GM23338 (cell line): ENCODE results near the gene TP73. TPM values are rescaled to one million over a fixed set of nuclear protein-coding genes. Genes with fewer than 3 reads are reported as not detected.

ENCODE experiments used
- ATAC-seq: fragments of 200-7000 bp; cut with Tn5 transposase; 3 replicates; pipeline ENCODE4 v1.9.1; 2020
- DNase-seq: peaks from one replicate; pipeline ENCODE4 v3.0.0-alpha.2; 2015; ENCODE audit warnings: low spot score
- H2AFZ ChIP-seq: fragments of 200-600 bp; sonication (generic); 2 replicates; pipeline ENCODE4 v1.8.0; 2016; ENCODE audit warnings: antibody characterized with exemption, mild to moderate bottlenecking, moderate library complexity
- H3F3A ChIP-seq: fragments of 200-600 bp; sonication (generic); replicated peaks from 2 replicates; pipeline ENCODE4 v1.8.0; 2017; ENCODE audit warnings: antibody characterized with exemption, mixed run types, low read depth
- H3K27ac ChIP-seq: fragments of 200-600 bp; sonication (generic); 2 replicates; pipeline ENCODE4 v1.6.1; 2016; ENCODE audit warnings: low read depth
- H3K27me3 ChIP-seq: fragments of 200-600 bp; sonication (generic); 2 replicates; pipeline ENCODE4 v1.8.0; 2016; ENCODE audit warnings: mild to moderate bottlenecking, mixed run types, moderate library complexity; ENCODE audit not compliant: insufficient read depth
- H3K36me3 ChIP-seq: fragments of 200-600 bp; sonication (generic); 2 replicates; pipeline ENCODE4 v1.8.0; 2016; ENCODE audit warnings: mild to moderate bottlenecking; ENCODE audit not compliant: insufficient read depth
- H3K4me1 ChIP-seq: fragments of 200-600 bp; sonication (generic); 2 replicates; pipeline ENCODE4 v1.8.0; 2016; ENCODE audit warnings: mild to moderate bottlenecking, moderate library complexity; ENCODE audit not compliant: insufficient read depth
- H3K4me2 ChIP-seq: fragments of 200-600 bp; sonication (generic); 2 replicates; pipeline ENCODE4 v1.7.1; 2017; ENCODE audit warnings: mixed run types
- H3K4me3 ChIP-seq: fragments of 200-600 bp; sonication (generic); 2 replicates; pipeline ENCODE4 v1.6.1; 2016; ENCODE audit warnings: mixed run types
- H3K79me2 ChIP-seq: fragments of 200-600 bp; sonication (generic); replicated peaks from 2 replicates; pipeline ENCODE4 v1.8.0; 2017; ENCODE audit warnings: mild to moderate bottlenecking; ENCODE audit not compliant: insufficient read depth
- H3K9me2 ChIP-seq: fragments of 200-600 bp; sonication (generic); 2 replicates; pipeline ENCODE4 v1.8.0; 2017; ENCODE audit not compliant: insufficient read depth
- H4K20me1 ChIP-seq: fragments of 200-600 bp; sonication (generic); replicated peaks from 2 replicates; pipeline ENCODE4 v1.8.0; 2017; ENCODE audit warnings: mild to moderate bottlenecking; ENCODE audit not compliant: insufficient read depth
- H3K27ac Mint-ChIP-seq: 2 replicates; pipeline ENCODE4 v1.8.0; 2020; ENCODE audit warnings: inconsistent platforms, mild to moderate bottlenecking, moderate library complexity, mixed read lengths
- H3K27me3 Mint-ChIP-seq: 3 replicates; pipeline ENCODE4 v1.8.0; 2022; ENCODE audit warnings: low read depth, mild to moderate bottlenecking, moderate library complexity, mixed read lengths, inconsistent platforms; ENCODE audit not compliant: insufficient read depth, poor library complexity
- H3K36me3 Mint-ChIP-seq: 3 replicates; pipeline ENCODE4 v1.8.0; 2021; ENCODE audit warnings: low read depth, mild to moderate bottlenecking, inconsistent platforms, moderate library complexity, mixed read lengths
- H3K4me1 Mint-ChIP-seq: 3 replicates; pipeline ENCODE4 v1.8.0; 2020; ENCODE audit warnings: mild to moderate bottlenecking, inconsistent platforms, mixed read lengths
- H3K4me3 Mint-ChIP-seq: 3 replicates; pipeline ENCODE4 v1.8.0; 2021; ENCODE audit warnings: moderate library complexity, mild to moderate bottlenecking, inconsistent platforms, mixed read lengths
- H3K9me3 Mint-ChIP-seq: 3 replicates; pipeline ENCODE4 v1.8.0; 2020; ENCODE audit warnings: moderate library complexity, mild to moderate bottlenecking, inconsistent platforms, mixed read lengths
- CREB1 ChIP-seq: fragments of 250-450 bp; sonication (Bioruptor Pico); IDR thresholded peaks from 2 replicates; pipeline ENCODE4 v1.5.0; 2020; ENCODE audit warnings: low read depth, mild to moderate bottlenecking, moderate library complexity
- EZH2 ChIP-seq: fragments of 200-600 bp; sonication (generic); IDR thresholded peaks from one replicate; pipeline ENCODE4 v1.8.0; 2017; ENCODE audit warnings: antibody characterized with exemption, mild to moderate bottlenecking, low read depth; ENCODE audit not compliant: unreplicated experiment
- EZH2phosphoT487 ChIP-seq: fragments of 200-600 bp; sonication (generic); IDR thresholded peaks from one replicate; pipeline ENCODE4 v1.8.1; 2018; ENCODE audit warnings: antibody characterized with exemption; ENCODE audit not compliant: unreplicated experiment
- JUNB ChIP-seq: IDR thresholded peaks from one replicate; pipeline ENCODE4 v1.6.1; 2016; ENCODE audit warnings: antibody characterized with exemption; ENCODE audit not compliant: unreplicated experiment
- NANOG ChIP-seq: IDR thresholded peaks from 2 replicates; pipeline ENCODE4 v1.6.1; 2016; ENCODE audit warnings: antibody characterized with exemption, borderline replicate concordance
- POLR2AphosphoS5 ChIP-seq: IDR thresholded peaks from 2 replicates; pipeline ENCODE4 v1.6.1; 2016; ENCODE audit warnings: antibody characterized with exemption, low read depth
- STAT1 ChIP-seq: IDR thresholded peaks from one replicate; pipeline ENCODE4 v1.6.1; 2016; ENCODE audit warnings: antibody characterized with exemption; ENCODE audit not compliant: unreplicated experiment
- ZNF114 ChIP-seq: fragments of 250-450 bp; sonication (Bioruptor Pico); IDR thresholded peaks from 2 replicates; pipeline ENCODE4 v1.5.0; 2020; ENCODE audit warnings: mild to moderate bottlenecking, moderate library complexity
- ZNF331 ChIP-seq: fragments of 250-450 bp; sonication (Bioruptor Pico); IDR thresholded peaks from 2 replicates; pipeline ENCODE4 v1.5.0; 2020; ENCODE audit warnings: low read depth, mild to moderate bottlenecking, moderate library complexity
- polyA plus RNA-seq: library from polyadenylated mRNA; unstranded; fragments of >200 nt; fragmentation: Nextera tagmentation; extraction: Ambion mirVana; gene quantifications from 2 replicates; pipeline ENCODE4 v1.2.1, GENCODE V29; 2016
- total RNA-seq: library from RNA; depleted of rRNA; stranded (reverse); fragments of >200 nt; shearing (Covaris generic); gene quantifications from 2 replicates; pipeline ENCODE4 v1.2.3, GENCODE V29; 2014
- TF ChIP-seq, protein P1 (sequence below): IDR thresholded peaks from 2 replicates; pipeline ENCODE4 v1.6.1; 2016; ENCODE audit warnings: antibody characterized with exemption
- TF ChIP-seq, protein P2 (sequence below), 2 experiments: fragments of 200-600 bp in 1 of 2; sonication (generic) in 1 of 2; conservative IDR thresholded peaks; 2 replicates each; pipeline versions ENCODE4 v1.5.1 to v1.6.1; 2016 to 2017; ENCODE audit warnings: antibody characterized with exemption in 2 of 2, low read depth in 2 of 2, mild to moderate bottlenecking in 2 of 2, moderate library complexity in 1 of 2
- TF ChIP-seq, protein P3 (sequence below): IDR thresholded peaks from one replicate; pipeline ENCODE4 v1.6.1; 2018; ENCODE audit warnings: antibody characterized with exemption; ENCODE audit not compliant: unreplicated experiment
- TF ChIP-seq, protein P4 (sequence below): fragments of 250-450 bp; sonication (Bioruptor Pico); IDR thresholded peaks from 2 replicates; pipeline ENCODE4 v1.5.0; 2020; ENCODE audit warnings: mild to moderate bottlenecking, moderate library complexity

Gene TP73
- total and polyA plus RNA-seq, 2 experiments from 2014 or later = 1.4 to 3.4 TPM

DNA sequence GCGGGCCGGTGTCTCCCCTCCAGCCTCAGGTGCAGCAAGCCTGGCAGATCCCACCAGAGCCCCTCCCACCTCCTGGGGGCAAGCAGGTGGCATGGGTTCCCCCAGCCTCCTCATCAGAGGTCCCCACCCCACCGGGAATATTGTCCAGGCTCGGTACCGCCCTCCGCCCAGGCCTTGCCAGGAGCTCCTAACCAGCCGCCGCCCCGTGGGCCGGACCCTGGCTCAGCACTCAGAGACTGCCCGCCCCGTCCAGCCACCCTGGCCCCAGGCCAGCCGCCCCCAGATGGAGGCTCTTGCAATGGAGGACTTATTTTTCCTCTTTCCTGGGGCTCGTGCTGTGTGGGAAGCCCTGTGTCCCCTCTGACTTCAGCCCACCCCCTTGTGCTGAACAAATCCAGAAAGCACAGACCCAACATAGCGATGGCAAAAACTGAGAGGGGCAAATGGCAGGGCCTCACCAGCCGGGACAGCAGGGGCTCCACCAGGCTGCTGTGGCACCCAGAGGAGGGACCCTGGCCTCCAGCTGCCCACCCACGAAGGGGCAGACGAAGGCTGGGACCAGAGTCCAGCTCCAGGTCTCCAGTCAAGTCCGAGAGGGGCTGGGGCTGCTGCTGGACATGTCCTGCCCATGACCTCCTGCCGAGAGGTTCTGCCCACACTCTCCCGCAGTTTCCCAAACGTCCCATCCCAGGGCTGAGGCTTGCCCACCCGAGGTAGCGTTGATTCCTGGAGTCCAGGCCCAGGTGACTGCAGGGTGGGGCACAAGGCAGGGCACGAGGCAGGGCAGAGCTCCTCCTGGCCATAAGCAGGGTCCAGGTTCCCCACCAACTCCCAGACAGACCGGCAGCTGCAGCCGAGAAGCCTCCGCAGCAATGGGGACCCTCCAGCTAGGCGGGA, 48.5 kb upstream of the TP73 start:
- TF ChIP-seq, protein P1, sequence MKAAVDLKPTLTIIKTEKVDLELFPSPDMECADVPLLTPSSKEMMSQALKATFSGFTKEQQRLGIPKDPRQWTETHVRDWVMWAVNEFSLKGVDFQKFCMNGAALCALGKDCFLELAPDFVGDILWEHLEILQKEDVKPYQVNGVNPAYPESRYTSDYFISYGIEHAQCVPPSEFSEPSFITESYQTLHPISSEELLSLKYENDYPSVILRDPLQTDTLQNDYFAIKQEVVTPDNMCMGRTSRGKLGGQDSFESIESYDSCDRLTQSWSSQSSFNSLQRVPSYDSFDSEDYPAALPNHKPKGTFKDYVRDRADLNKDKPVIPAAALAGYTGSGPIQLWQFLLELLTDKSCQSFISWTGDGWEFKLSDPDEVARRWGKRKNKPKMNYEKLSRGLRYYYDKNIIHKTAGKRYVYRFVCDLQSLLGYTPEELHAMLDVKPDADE = no peak
- TF ChIP-seq, protein P2, sequence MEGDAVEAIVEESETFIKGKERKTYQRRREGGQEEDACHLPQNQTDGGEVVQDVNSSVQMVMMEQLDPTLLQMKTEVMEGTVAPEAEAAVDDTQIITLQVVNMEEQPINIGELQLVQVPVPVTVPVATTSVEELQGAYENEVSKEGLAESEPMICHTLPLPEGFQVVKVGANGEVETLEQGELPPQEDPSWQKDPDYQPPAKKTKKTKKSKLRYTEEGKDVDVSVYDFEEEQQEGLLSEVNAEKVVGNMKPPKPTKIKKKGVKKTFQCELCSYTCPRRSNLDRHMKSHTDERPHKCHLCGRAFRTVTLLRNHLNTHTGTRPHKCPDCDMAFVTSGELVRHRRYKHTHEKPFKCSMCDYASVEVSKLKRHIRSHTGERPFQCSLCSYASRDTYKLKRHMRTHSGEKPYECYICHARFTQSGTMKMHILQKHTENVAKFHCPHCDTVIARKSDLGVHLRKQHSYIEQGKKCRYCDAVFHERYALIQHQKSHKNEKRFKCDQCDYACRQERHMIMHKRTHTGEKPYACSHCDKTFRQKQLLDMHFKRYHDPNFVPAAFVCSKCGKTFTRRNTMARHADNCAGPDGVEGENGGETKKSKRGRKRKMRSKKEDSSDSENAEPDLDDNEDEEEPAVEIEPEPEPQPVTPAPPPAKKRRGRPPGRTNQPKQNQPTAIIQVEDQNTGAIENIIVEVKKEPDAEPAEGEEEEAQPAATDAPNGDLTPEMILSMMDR (conservative IDR thresholded peaks at IDR 0.05; ENCODE audit: low read depth in 2 of 2) = no peak
- TF ChIP-seq, protein P3, sequence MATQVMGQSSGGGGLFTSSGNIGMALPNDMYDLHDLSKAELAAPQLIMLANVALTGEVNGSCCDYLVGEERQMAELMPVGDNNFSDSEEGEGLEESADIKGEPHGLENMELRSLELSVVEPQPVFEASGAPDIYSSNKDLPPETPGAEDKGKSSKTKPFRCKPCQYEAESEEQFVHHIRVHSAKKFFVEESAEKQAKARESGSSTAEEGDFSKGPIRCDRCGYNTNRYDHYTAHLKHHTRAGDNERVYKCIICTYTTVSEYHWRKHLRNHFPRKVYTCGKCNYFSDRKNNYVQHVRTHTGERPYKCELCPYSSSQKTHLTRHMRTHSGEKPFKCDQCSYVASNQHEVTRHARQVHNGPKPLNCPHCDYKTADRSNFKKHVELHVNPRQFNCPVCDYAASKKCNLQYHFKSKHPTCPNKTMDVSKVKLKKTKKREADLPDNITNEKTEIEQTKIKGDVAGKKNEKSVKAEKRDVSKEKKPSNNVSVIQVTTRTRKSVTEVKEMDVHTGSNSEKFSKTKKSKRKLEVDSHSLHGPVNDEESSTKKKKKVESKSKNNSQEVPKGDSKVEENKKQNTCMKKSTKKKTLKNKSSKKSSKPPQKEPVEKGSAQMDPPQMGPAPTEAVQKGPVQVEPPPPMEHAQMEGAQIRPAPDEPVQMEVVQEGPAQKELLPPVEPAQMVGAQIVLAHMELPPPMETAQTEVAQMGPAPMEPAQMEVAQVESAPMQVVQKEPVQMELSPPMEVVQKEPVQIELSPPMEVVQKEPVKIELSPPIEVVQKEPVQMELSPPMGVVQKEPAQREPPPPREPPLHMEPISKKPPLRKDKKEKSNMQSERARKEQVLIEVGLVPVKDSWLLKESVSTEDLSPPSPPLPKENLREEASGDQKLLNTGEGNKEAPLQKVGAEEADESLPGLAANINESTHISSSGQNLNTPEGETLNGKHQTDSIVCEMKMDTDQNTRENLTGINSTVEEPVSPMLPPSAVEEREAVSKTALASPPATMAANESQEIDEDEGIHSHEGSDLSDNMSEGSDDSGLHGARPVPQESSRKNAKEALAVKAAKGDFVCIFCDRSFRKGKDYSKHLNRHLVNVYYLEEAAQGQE = no peak
- TF ChIP-seq NANOG (no peak), ZNF114 (CRISPR knock-in tag) (no peak), POLR2AphosphoS5 (no peak), EZH2phosphoT487 (no peak), JUNB (no peak), EZH2 (no peak), ZNF331 (CRISPR knock-in tag) (no peak), STAT1 (no peak), CREB1 (CRISPR knock-in tag) (no peak)
- TF ChIP-seq, protein P4, sequence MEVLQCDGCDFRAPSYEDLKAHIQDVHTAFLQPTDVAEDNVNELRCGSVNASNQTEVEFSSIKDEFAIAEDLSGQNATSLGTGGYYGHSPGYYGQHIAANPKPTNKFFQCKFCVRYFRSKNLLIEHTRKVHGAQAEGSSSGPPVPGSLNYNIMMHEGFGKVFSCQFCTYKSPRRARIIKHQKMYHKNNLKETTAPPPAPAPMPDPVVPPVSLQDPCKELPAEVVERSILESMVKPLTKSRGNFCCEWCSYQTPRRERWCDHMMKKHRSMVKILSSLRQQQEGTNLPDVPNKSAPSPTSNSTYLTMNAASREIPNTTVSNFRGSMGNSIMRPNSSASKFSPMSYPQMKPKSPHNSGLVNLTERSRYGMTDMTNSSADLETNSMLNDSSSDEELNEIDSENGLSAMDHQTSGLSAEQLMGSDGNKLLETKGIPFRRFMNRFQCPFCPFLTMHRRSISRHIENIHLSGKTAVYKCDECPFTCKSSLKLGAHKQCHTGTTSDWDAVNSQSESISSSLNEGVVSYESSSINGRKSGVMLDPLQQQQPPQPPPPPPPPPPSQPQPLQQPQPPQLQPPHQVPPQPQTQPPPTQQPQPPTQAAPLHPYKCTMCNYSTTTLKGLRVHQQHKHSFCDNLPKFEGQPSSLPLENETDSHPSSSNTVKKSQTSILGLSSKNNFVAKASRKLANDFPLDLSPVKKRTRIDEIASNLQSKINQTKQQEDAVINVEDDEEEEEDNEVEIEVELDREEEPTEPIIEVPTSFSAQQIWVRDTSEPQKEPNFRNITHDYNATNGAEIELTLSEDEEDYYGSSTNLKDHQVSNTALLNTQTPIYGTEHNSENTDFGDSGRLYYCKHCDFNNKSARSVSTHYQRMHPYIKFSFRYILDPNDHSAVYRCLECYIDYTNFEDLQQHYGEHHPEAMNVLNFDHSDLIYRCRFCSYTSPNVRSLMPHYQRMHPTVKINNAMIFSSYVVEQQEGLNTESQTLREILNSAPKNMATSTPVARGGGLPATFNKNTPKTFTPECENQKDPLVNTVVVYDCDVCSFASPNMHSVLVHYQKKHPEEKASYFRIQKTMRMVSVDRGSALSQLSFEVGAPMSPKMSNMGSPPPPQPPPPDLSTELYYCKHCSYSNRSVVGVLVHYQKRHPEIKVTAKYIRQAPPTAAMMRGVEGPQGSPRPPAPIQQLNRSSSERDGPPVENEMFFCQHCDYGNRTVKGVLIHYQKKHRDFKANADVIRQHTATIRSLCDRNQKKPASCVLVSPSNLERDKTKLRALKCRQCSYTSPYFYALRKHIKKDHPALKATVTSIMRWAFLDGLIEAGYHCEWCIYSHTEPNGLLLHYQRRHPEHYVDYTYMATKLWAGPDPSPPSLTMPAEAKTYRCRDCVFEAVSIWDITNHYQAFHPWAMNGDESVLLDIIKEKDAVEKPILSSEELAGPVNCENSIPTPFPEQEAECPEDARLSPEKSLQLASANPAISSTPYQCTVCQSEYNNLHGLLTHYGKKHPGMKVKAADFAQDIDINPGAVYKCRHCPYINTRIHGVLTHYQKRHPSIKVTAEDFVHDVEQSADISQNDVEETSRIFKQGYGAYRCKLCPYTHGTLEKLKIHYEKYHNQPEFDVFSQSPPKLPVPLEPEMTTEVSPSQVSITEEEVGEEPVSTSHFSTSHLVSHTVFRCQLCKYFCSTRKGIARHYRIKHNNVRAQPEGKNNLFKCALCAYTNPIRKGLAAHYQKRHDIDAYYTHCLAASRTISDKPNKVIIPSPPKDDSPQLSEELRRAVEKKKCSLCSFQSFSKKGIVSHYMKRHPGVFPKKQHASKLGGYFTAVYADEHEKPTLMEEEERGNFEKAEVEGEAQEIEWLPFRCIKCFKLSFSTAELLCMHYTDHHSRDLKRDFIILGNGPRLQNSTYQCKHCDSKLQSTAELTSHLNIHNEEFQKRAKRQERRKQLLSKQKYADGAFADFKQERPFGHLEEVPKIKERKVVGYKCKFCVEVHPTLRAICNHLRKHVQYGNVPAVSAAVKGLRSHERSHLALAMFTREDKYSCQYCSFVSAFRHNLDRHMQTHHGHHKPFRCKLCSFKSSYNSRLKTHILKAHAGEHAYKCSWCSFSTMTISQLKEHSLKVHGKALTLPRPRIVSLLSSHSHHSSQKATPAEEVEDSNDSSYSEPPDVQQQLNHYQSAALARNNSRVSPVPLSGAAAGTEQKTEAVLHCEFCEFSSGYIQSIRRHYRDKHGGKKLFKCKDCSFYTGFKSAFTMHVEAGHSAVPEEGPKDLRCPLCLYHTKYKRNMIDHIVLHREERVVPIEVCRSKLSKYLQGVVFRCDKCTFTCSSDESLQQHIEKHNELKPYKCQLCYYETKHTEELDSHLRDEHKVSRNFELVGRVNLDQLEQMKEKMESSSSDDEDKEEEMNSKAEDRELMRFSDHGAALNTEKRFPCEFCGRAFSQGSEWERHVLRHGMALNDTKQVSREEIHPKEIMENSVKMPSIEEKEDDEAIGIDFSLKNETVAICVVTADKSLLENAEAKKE (CRISPR knock-in tag) = no peak
- Mint-ChIP-seq H3K4me3 (no peak overlapping the region), H3K36me3 (no peaks in the 10 kb centered on the region; the same call in 2 of the 3 replicates), H3K27ac (no peak overlapping the region), H3K4me1 (peaks cover 4% of the 10 kb centered on the region; the same call in 2 of the 3 replicates), H3K27me3 (peaks cover 2% of the 10 kb centered on the region), H3K9me3 (no peaks in the 10 kb centered on the region)
- DNase-seq (no peak), ATAC-seq (no peak)
- no peak overlapping the region for H3K4me3 ChIP-seq
- peaks cover 4% of the 10 kb centered on the region; the same call in 1 of the 2 replicates for H3K4me1 ChIP-seq
- no peaks in the 10 kb centered on the region for H3K27me3 ChIP-seq
- H3K36me3 ChIP-seq = no peaks in the 10 kb centered on the region
- no peaks in the 10 kb centered on the region; the same call in 1 of the 2 replicates for H4K20me1 ChIP-seq
- H3F3A ChIP-seq = no peaks in the 10 kb centered on the region
- H3K4me2 ChIP-seq = no peak overlapping the region
- no peak overlapping the region for H3K27ac ChIP-seq
- H3K9me2 ChIP-seq = no peaks in the 10 kb centered on the region
- H2AFZ ChIP-seq = no peak overlapping the region
- H3K79me2 ChIP-seq = 0 out of 2 replicates have a peak, but pooled peaks cover 9% of the 10 kb centered on the region
